ENCODE data around the gene MSMB. TPM values are rescaled to one million over a fixed set of nuclear protein-coding genes. Genes with fewer than 3 reads are reported as not detected.

Gene MSMB
- total and polyA plus RNA-seq, 9 of the 15 experiments (the other 6 are each of a cell fraction or from before 2014, with no cell fraction given), result 0.21 to 0.60 TPM; not detected in 7

DNA sequence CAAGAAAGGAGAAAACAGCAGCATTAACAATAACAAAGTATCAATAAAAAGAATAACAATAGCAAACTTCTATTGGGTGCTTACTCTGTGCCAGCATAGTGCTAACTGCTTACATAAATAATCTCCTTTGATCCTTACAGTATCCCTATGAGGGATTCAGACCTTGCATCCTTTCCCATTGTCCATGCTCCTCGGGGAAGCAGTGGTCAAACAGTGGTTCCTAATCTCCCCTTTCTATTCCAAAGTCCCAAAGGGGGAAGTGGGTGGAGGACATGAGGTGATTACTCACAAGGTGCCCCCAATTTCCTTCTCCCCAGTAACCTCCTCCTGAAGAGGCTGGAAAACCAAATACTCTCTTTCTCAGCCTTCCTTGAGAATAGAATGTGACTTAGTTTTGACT lies 22.0 kb upstream of the MSMB start:
- 20% methylated on average over 1 of the region's 1 CpG for WGBS (ENCODE audit: insufficient coverage, low coverage, missing lambda C conversion rate)
- Histone ChIP-seq H2AFZ (ENCODE audit: low read depth, low read length) (peak overlapping the region; percentile 60), H3K9me3 (replicated peaks; ENCODE audit: control insufficient read depth, insufficient read depth, low read depth, low read length) (no peaks in the 10 kb centered on the region), H3K79me2 (ENCODE audit: control insufficient read depth, insufficient read depth, low read length) (no peaks in the 10 kb centered on the region), H4K20me1 (replicated peaks; ENCODE audit: control insufficient read depth, insufficient read depth, low read length) (no peaks in the 10 kb centered on the region), H3K27me3 (ENCODE audit: control insufficient read depth in 2 of 2, insufficient read depth in 2 of 2, low read length in 2 of 2) (no peaks in the 10 kb centered on the region), H3K4me1 (replicated peaks in 1 of 2; ENCODE audit: control insufficient read depth in 2 of 2, insufficient read depth in 2 of 2, low read length in 2 of 2) (peaks cover 0 to 11% of the 10 kb centered on the region in 2 experiments; a peak in 3 of 5 replicates), H3K9me1 (ENCODE audit: control insufficient read depth, insufficient read depth, low read length) (no peaks in the 10 kb centered on the region), H3K9ac (ENCODE audit: insufficient read depth in 1 of 2, low read depth in 2 of 2, low read length in 2 of 2) (no peak overlapping the region), H3K27ac (ENCODE audit: extremely low read depth, low read depth, low read length) (no peak overlapping the region), H3K36me3 (ENCODE audit: control insufficient read depth, insufficient read depth, low read length) (no peaks in the 10 kb centered on the region), H3K4me2 (ENCODE audit: insufficient read depth, low read length) (no peak overlapping the region), H3K4me3 (no peak overlapping the region)
- no peak for ATAC-seq
- intact Hi-C loops (cut with micrococcal nuclease), result no loop called here
- POLR2A ChIA-PET, result interaction anchor here (1.4 kb wide), 1 partner anchor 9 kb away, joined by 7 read pairs; no protein-coding TSS in a partner anchor
- no peak for DNase-seq (ENCODE audit: extremely low read depth in 1 of 4, low spot score in 3 of 4)
- in situ Hi-C loops (cut with MboI), result no loop called here
- FAIRE-seq, result no peak
- no TSS peak for BruUV-seq (replicated peaks)
- CTCF ChIA-PET (ENCODE audit: low intra/inter-chr PET ratio), result no interaction called here
- TF ChIP-seq SPI1 (IDR thresholded peaks at IDR 0.05; ENCODE audit: borderline replicate concordance, low read depth, low read length) (peak; percentile 34; the same call in 1 of the 2 replicates), CREM (IDR thresholded peaks at IDR 0.05; ENCODE audit: low read depth) (no peak)

DNA sequence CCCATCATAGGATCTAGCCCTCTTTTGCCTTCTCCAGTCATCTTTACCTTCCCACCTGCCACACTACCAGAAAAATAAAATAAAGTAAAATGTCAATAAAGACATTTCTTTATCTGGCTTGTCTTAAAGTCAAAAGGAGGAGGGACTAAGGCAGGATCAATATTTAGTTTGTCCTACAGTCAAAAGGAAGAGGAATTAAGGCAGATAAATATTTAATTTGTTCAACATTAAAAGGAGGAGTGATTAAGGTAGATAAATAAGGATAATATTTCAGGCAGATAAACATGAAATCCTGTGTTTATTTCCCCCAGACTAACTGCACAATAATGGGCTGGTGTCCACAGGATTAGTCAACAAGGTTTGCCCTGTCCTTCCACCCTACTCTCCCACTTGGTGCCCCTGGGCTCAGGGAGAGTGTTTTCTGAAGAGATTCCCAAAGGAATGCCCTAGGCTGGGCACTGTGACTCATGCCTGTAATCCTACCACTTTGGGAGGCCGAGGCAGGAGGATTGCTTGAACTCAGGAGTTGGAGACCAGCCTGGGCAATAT lies 18.3 kb upstream of the MSMB start:
- Histone ChIP-seq H3K9me3 (replicated peaks; ENCODE audit: control insufficient read depth, insufficient read depth, low read depth, low read length) (no peaks in the 10 kb centered on the region), H3K27me3 (ENCODE audit: control insufficient read depth in 2 of 2, insufficient read depth in 2 of 2, low read length in 2 of 2) (no peaks in the 10 kb centered on the region; a peak in 1 of 5 replicates), H3K4me1 (replicated peaks in 1 of 2; ENCODE audit: control insufficient read depth in 2 of 2, insufficient read depth in 2 of 2, low read length in 2 of 2) (no peaks in the 10 kb centered on the region; a peak in 2 of 5 replicates), H3K27ac (ENCODE audit: extremely low read depth, low read depth, low read length) (no peak overlapping the region), H3K4me3 (no peak overlapping the region), H3K4me2 (ENCODE audit: insufficient read depth, low read length) (no peak overlapping the region), H2AFZ (ENCODE audit: low read depth, low read length) (peak overlapping the region; percentile 17; the same call in 1 of the 2 replicates), H4K20me1 (replicated peaks; ENCODE audit: control insufficient read depth, insufficient read depth, low read length) (no peaks in the 10 kb centered on the region), H3K9me1 (ENCODE audit: control insufficient read depth, insufficient read depth, low read length) (no peaks in the 10 kb centered on the region), H3K36me3 (ENCODE audit: control insufficient read depth, insufficient read depth, low read length) (no peaks in the 10 kb centered on the region), H3K9ac (ENCODE audit: insufficient read depth in 1 of 2, low read depth in 2 of 2, low read length in 2 of 2) (no peak overlapping the region), H3K79me2 (ENCODE audit: control insufficient read depth, insufficient read depth, low read length) (no peaks in the 10 kb centered on the region)
- FAIRE-seq, result no peak
- 63% methylated on average over 1 of the region's 1 CpG for WGBS (ENCODE audit: insufficient coverage, low coverage, missing lambda C conversion rate)
- CTCF ChIA-PET (ENCODE audit: low intra/inter-chr PET ratio), result no interaction called here
- no peak for DNase-seq (ENCODE audit: extremely low read depth in 1 of 4, low spot score in 3 of 4)
- no TSS peak for BruUV-seq (replicated peaks)
- no peak for ATAC-seq
- POLR2A ChIA-PET, result interaction anchor here (1.0 kb wide), 1 partner anchor 12 kb away, joined by 3 read pairs; no protein-coding TSS in a partner anchor
- intact Hi-C loops (cut with micrococcal nuclease) (no loop called here), in situ Hi-C loops (cut with MboI) (no loop called here)
- no peak for TF ChIP-seq PHF21A (IDR thresholded peaks at IDR 0.05; ENCODE audit: borderline replicate concordance, low read depth)
- TF ChIP-seq CAMTA2 (CRISPR knock-in tag; conservative IDR thresholded peaks at IDR 0.05), result no peak
- TF ChIP-seq MCM5 (IDR thresholded peaks at IDR 0.05; ENCODE audit: low read depth), result no peak
- no peak for TF ChIP-seq ETV1 (tag; conservative IDR thresholded peaks at IDR 0.05; ENCODE audit: low read depth)
- TF ChIP-seq NR2C2 (CRISPR knock-in tag; IDR thresholded peaks at IDR 0.05), result no peak
- TF ChIP-seq NR2C2 (tag; IDR thresholded peaks at IDR 0.05), result no peak
- no peak for TF ChIP-seq HNRNPLL (IDR thresholded peaks at IDR 0.05; ENCODE audit: low read depth, low read length, poor library complexity, severe bottlenecking)
- TF ChIP-seq FOXK1 (CRISPR knock-in tag; IDR thresholded peaks at IDR 0.05; ENCODE audit: borderline replicate concordance), result no peak
- TF ChIP-seq FOXM1 (IDR thresholded peaks at IDR 0.05; ENCODE audit: low read depth), result no peak
- no peak for TF ChIP-seq FOXM1 (CRISPR knock-in tag; IDR thresholded peaks at IDR 0.05; ENCODE audit: low read depth)
- TF ChIP-seq PTTG1 (tag; IDR thresholded peaks at IDR 0.05; ENCODE audit: low read depth), result no peak
- no peak for TF ChIP-seq KAT7 (CRISPR knock-in tag; IDR thresholded peaks at IDR 0.05; ENCODE audit: borderline replicate concordance)
- TF ChIP-seq, protein P1, sequence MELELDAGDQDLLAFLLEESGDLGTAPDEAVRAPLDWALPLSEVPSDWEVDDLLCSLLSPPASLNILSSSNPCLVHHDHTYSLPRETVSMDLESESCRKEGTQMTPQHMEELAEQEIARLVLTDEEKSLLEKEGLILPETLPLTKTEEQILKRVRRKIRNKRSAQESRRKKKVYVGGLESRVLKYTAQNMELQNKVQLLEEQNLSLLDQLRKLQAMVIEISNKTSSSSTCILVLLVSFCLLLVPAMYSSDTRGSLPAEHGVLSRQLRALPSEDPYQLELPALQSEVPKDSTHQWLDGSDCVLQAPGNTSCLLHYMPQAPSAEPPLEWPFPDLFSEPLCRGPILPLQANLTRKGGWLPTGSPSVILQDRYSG (tag; conservative IDR thresholded peaks at IDR 0.05; ENCODE audit: low read depth), result no peak
- no peak for TF ChIP-seq POLR2AphosphoS5 (IDR thresholded peaks at IDR 0.05; ENCODE audit: control insufficient read depth, insufficient read depth, low read depth, low read length)
- TF ChIP-seq ZNF551 (CRISPR knock-in tag; IDR thresholded peaks at IDR 0.05), result no peak
